OCI-LY7 (cell line): Measurements from ENCODE around the gene WDFY2.

Experiments
- EZH2phosphoT487 ChIP-seq: fragments of 200-600 bp; sonication (generic); IDR thresholded peaks from 2 replicates; pipeline ENCODE4 v1.6.1; 2018; ENCODE audit warnings: low read depth, borderline replicate concordance, mild to moderate bottlenecking, mixed run types, antibody characterized with exemption, low read length, moderate library complexity, mixed read lengths
- TF ChIP-seq, protein P1 (sequence below): fragments of 200-600 bp; sonication (generic); conservative IDR thresholded peaks from 2 replicates; pipeline ENCODE4 v1.5.1; 2014; ENCODE audit warnings: mild to moderate bottlenecking, antibody characterized with exemption, low read length, moderate library complexity, mixed read lengths

- TF ChIP-seq, protein P1, sequence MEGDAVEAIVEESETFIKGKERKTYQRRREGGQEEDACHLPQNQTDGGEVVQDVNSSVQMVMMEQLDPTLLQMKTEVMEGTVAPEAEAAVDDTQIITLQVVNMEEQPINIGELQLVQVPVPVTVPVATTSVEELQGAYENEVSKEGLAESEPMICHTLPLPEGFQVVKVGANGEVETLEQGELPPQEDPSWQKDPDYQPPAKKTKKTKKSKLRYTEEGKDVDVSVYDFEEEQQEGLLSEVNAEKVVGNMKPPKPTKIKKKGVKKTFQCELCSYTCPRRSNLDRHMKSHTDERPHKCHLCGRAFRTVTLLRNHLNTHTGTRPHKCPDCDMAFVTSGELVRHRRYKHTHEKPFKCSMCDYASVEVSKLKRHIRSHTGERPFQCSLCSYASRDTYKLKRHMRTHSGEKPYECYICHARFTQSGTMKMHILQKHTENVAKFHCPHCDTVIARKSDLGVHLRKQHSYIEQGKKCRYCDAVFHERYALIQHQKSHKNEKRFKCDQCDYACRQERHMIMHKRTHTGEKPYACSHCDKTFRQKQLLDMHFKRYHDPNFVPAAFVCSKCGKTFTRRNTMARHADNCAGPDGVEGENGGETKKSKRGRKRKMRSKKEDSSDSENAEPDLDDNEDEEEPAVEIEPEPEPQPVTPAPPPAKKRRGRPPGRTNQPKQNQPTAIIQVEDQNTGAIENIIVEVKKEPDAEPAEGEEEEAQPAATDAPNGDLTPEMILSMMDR, result no peak
- no peak for TF ChIP-seq EZH2phosphoT487
These were observed 34.1 kb upstream of the WDFY2 start for GRCh38 chr13:51550151-51550550.
